ENCODE measurements around the gene CHD9.

- TF ChIP-seq POLR2AphosphoS5 (IDR thresholded peaks at IDR 0.05; ENCODE audit: low read depth, low read length) (no peak), POLR2A (IDR thresholded peaks at IDR 0.05; ENCODE audit: low read depth, low read length) (no peak), TAF1 (IDR thresholded peaks at IDR 0.05; ENCODE audit: borderline replicate concordance, low read depth, low read length) (no peak)
These were observed 13.6 kb downstream of the CHD9 start for GRCh38 chr16:53068423-53068833.
